CD4-positive, alpha-beta memory T cell (primary cell): ENCODE results near the gene SALL3. TPM values are rescaled to one million over a fixed set of nuclear protein-coding genes. Genes with fewer than 3 reads are reported as not detected.

Experiments used
- CTCF ChIA-PET: fragments of 350-600 bp; sonication (Branson Sonifier 250); formaldehyde crosslinking; loops from one replicate; lab custom pipeline; 2021; ENCODE audit warnings: inconsistent platforms; ENCODE audit not compliant: partially characterized antibody; lab: Charles Lee
- POLR2A ChIA-PET: fragments of 350-600 bp; sonication (Branson Sonifier 250); formaldehyde crosslinking; loops from one replicate; lab custom pipeline; 2021; ENCODE audit not compliant: partially characterized antibody; lab: Charles Lee
- DNase-seq, 5 donors: peaks; one replicate each; pipeline versions ENCODE4 v3.0.0 to v3.0.0-alpha.2; 2020 to 2022; ENCODE audit warnings: mixed read lengths in 1 of 5
- H3K27ac ChIP-seq: one replicate; pipeline ENCODE4 v1.7.0; 2013; ENCODE audit warnings: low read depth, low read length
- H3K27me3 ChIP-seq: 2 replicates; pipeline ENCODE4 v1.7.0; 2013; ENCODE audit warnings: mild to moderate bottlenecking, low read length, moderate library complexity; ENCODE audit not compliant: insufficient read depth
- H3K36me3 ChIP-seq: 2 replicates; pipeline ENCODE4 v1.7.0; 2013; ENCODE audit warnings: mild to moderate bottlenecking, low read length, moderate library complexity; ENCODE audit not compliant: insufficient read depth
- H3K4me1 ChIP-seq: 2 replicates; pipeline ENCODE4 v1.7.0; 2013; ENCODE audit warnings: mild to moderate bottlenecking, low read length, moderate library complexity; ENCODE audit not compliant: insufficient read depth
- H3K4me3 ChIP-seq, 2 donors: one replicate each; pipeline ENCODE4 v1.7.0; 2013; ENCODE audit warnings: low read length in 2 of 2, mild to moderate bottlenecking in 1 of 2
- H3K9me3 ChIP-seq, 2 donors: one replicate each; pipeline ENCODE4 v1.7.0; 2013; ENCODE audit warnings: low read length in 2 of 2, control low read depth in 1 of 2; ENCODE audit not compliant: control insufficient read depth in 1 of 2
- H3K27ac Mint-ChIP-seq, 7 donors: one replicate each; pipeline ENCODE4 v1.8.0; 2020 to 2021; ENCODE audit warnings: mixed read lengths in 7 of 7, mild to moderate bottlenecking in 6 of 7, inconsistent platforms in 3 of 7, moderate library complexity in 3 of 7
- H3K27me3 Mint-ChIP-seq, 2 donors: one replicate each; pipeline ENCODE4 v1.8.0; 2020 to 2021; ENCODE audit warnings: mixed read lengths in 2 of 2
- H3K36me3 Mint-ChIP-seq, 2 donors: one replicate each; pipeline ENCODE4 v1.8.0; 2020 to 2021; ENCODE audit warnings: mixed read lengths in 2 of 2, inconsistent platforms in 1 of 2, mild to moderate bottlenecking in 1 of 2
- H3K4me1 Mint-ChIP-seq, 4 donors: one replicate each; pipeline ENCODE4 v1.8.0; 2020 to 2021; ENCODE audit warnings: mixed read lengths in 4 of 4, mild to moderate bottlenecking in 1 of 4
- H3K4me3 Mint-ChIP-seq, 8 donors: one replicate each; pipeline ENCODE4 v1.8.0; 2020 to 2021; ENCODE audit warnings: mixed read lengths in 8 of 8, mild to moderate bottlenecking in 7 of 8, moderate library complexity in 6 of 8, inconsistent platforms in 3 of 8
- H3K9me3 Mint-ChIP-seq, 8 donors: one replicate each; pipeline ENCODE4 v1.8.0; 2020 to 2021; ENCODE audit warnings: mixed read lengths in 8 of 8, mild to moderate bottlenecking in 5 of 8, inconsistent platforms in 3 of 8, moderate library complexity in 1 of 8
- intact Hi-C: fragments of 100-400 bp; cut with micrococcal nuclease; formaldehyde crosslinking; loops from one replicate; pipeline ENCODE4 v1.15.1; 2023
- polyA plus RNA-seq, 2 donors: library from polyadenylated mRNA; unstranded; fragments of 300-500 nt; fragmentation: Illumina TruSeq; gene quantifications; one replicate each; pipeline ENCODE4 v1.2.3, GENCODE V29; 2021
- total RNA-seq, 2 experiments: library from RNA; stranded (reverse); gene quantifications; one replicate each; pipeline ENCODE4 v1.2.3, GENCODE V29; 2021

SALL3 gene
- total and polyA plus RNA-seq, 4 experiments from 2014 or later = not detected

GRCh38 chr18:78980777-78981380 lies 1.3 kb downstream of the SALL3 start:
- no peaks in the 10 kb centered on the region for H3K4me1 ChIP-seq
- no peak for DNase-seq
- no peaks in the 10 kb centered on the region for H3K9me3 ChIP-seq
- CTCF ChIA-PET = no interaction called here
- Mint-ChIP-seq H3K9me3 (peaks cover 0 to 13% (median 6%) of the 10 kb centered on the region in 8 donors), H3K36me3 (no peaks in the 10 kb centered on the region), H3K4me1 (peaks cover 5 to 22% (median 12%) of the 10 kb centered on the region in 4 donors), H3K4me3 (peak overlapping the region in 4 of 8 donors; percentile 48 to 68 (median 56)), H3K27me3 (peaks cover 52 to 54% of the 10 kb centered on the region in 2 donors), H3K27ac (no peak overlapping the region)
- H3K4me3 ChIP-seq = no peak overlapping the region
- POLR2A ChIA-PET = no interaction called here
- intact Hi-C loops = no loop called here
- no peaks in the 10 kb centered on the region for H3K36me3 ChIP-seq
- no peak overlapping the region for H3K27ac ChIP-seq
- H3K27me3 ChIP-seq = peaks cover 22% of the 10 kb centered on the region

GRCh38 chr18:78981394-78981831 lies 1.8 kb downstream of the SALL3 start:
- Histone ChIP-seq H3K9me3 (no peaks in the 10 kb centered on the region), H3K4me1 (no peaks in the 10 kb centered on the region), H3K27ac (no peak overlapping the region), H3K27me3 (peaks cover 23% of the 10 kb centered on the region), H3K4me3 (no peak overlapping the region), H3K36me3 (no peaks in the 10 kb centered on the region)
- H3K27me3 Mint-ChIP-seq = peaks cover 53 to 56% of the 10 kb centered on the region in 2 donors
- ChIA-PET POLR2A (no interaction called here), CTCF (no interaction called here)
- peak overlapping the region in 7 of 8 donors; percentile 23 to 68 (median 53) for H3K4me3 Mint-ChIP-seq
- H3K27ac Mint-ChIP-seq = peak overlapping the region in 2 of 7 donors; percentile 43 to 65
- no peaks in the 10 kb centered on the region for H3K36me3 Mint-ChIP-seq
- intact Hi-C loops = no loop called here
- H3K4me1 Mint-ChIP-seq = peaks cover 5 to 21% (median 12%) of the 10 kb centered on the region in 4 donors
- DNase-seq = no peak
- H3K9me3 Mint-ChIP-seq = peaks cover 0 to 13% (median 6%) of the 10 kb centered on the region in 8 donors

- no peak overlapping the region for H3K4me3 ChIP-seq
- no peaks in the 10 kb centered on the region for H3K36me3 ChIP-seq
- peaks cover 5 to 15% (median 11%) of the 10 kb centered on the region in 4 donors for H3K4me1 Mint-ChIP-seq
- peaks cover 21% of the 10 kb centered on the region for H3K27me3 ChIP-seq
- ChIA-PET POLR2A (no interaction called here), CTCF (no interaction called here)
- peak overlapping the region in 2 of 8 donors; percentile 43 to 53 for H3K4me3 Mint-ChIP-seq
- H3K36me3 Mint-ChIP-seq = no peaks in the 10 kb centered on the region
- intact Hi-C loops = no loop called here
- H3K9me3 ChIP-seq = no peaks in the 10 kb centered on the region
- peaks cover 0 to 13% (median 5%) of the 10 kb centered on the region in 8 donors for H3K9me3 Mint-ChIP-seq
- peaks cover 47 to 55% of the 10 kb centered on the region in 2 donors for H3K27me3 Mint-ChIP-seq
- H3K27ac Mint-ChIP-seq = no peak overlapping the region
- H3K27ac ChIP-seq = no peak overlapping the region
- H3K4me1 ChIP-seq = no peaks in the 10 kb centered on the region
- no peak for DNase-seq
Measured at GRCh38 chr18:78981989-78982620, 2.5 kb downstream of the SALL3 start.

- ChIA-PET POLR2A (no interaction called here), CTCF (no interaction called here)
- no peak overlapping the region for H3K27ac Mint-ChIP-seq
- Histone ChIP-seq H3K4me1 (no peaks in the 10 kb centered on the region), H3K4me3 (no peak overlapping the region), H3K27me3 (peaks cover 27% of the 10 kb centered on the region), H3K36me3 (no peaks in the 10 kb centered on the region), H3K9me3 (no peaks in the 10 kb centered on the region), H3K27ac (no peak overlapping the region)
- H3K4me3 Mint-ChIP-seq = no peak overlapping the region
- H3K4me1 Mint-ChIP-seq = peaks cover 5 to 8% (median 6%) of the 10 kb centered on the region in 4 donors
- intact Hi-C loops = no loop called here
- H3K27me3 Mint-ChIP-seq = peaks cover 50 to 53% of the 10 kb centered on the region in 2 donors
- H3K9me3 Mint-ChIP-seq = peaks cover 0 to 13% (median 5%) of the 10 kb centered on the region in 8 donors
- no peak for DNase-seq
- H3K36me3 Mint-ChIP-seq = no peaks in the 10 kb centered on the region
Measured at GRCh38 chr18:78983512-78983911, 3.9 kb downstream of the SALL3 start.

GRCh38 chr18:78984941-78985784 lies 5.5 kb downstream of the SALL3 start:
- POLR2A ChIA-PET = no interaction called here
- H3K27ac Mint-ChIP-seq = peak overlapping the region in 1 of 7 donors; percentile 60

GRCh38 chr18:78986018-78986481 lies 6.4 kb downstream of the SALL3 start:
- Histone ChIP-seq H3K9me3 (no peaks in the 10 kb centered on the region), H3K27ac (no peak overlapping the region), H3K27me3 (peaks cover 27% of the 10 kb centered on the region), H3K4me3 (no peak overlapping the region), H3K36me3 (no peaks in the 10 kb centered on the region), H3K4me1 (no peaks in the 10 kb centered on the region)
- Mint-ChIP-seq H3K36me3 (no peaks in the 10 kb centered on the region), H3K9me3 (peaks cover 0 to 13% (median 5%) of the 10 kb centered on the region in 8 donors), H3K27ac (peak overlapping the region in 1 of 7 donors; percentile 17), H3K4me1 (peaks cover 5 to 8% (median 6%) of the 10 kb centered on the region in 4 donors), H3K4me3 (no peak overlapping the region), H3K27me3 (peaks cover 57% of the 10 kb centered on the region in 2 donors)
- intact Hi-C loops = loop anchor here (5.0 kb wide), 1 partner anchor 261 kb away; no protein-coding TSS in a partner anchor
- no peak for DNase-seq
- CTCF ChIA-PET = no interaction called here
- POLR2A ChIA-PET = no interaction called here

More at GRCh38 chr18:78984941-78985784, 5.5 kb downstream of the SALL3 start:
- Mint-ChIP-seq H3K36me3 (no peaks in the 10 kb centered on the region), H3K4me3 (peak overlapping the region in 1 of 8 donors; percentile 42), H3K9me3 (peaks cover 0 to 13% (median 5%) of the 10 kb centered on the region in 8 donors), H3K27me3 (peaks cover 53 to 55% of the 10 kb centered on the region in 2 donors), H3K4me1 (peaks cover 5 to 8% (median 6%) of the 10 kb centered on the region in 4 donors)
- Histone ChIP-seq H3K9me3 (no peaks in the 10 kb centered on the region), H3K36me3 (no peaks in the 10 kb centered on the region), H3K4me3 (no peak overlapping the region), H3K4me1 (no peaks in the 10 kb centered on the region), H3K27me3 (peaks cover 27% of the 10 kb centered on the region), H3K27ac (no peak overlapping the region)
- intact Hi-C loops = loop anchor here (5.0 kb wide), 1 partner anchor 262 kb away; no protein-coding TSS in a partner anchor
- CTCF ChIA-PET = interaction anchor here (1.1 kb wide), 1 partner anchor 260 kb away, joined by 3 read pairs; no protein-coding TSS in a partner anchor
- DNase-seq = no peak
